Stimulated activated CD8-positive, alpha-beta memory T cell treated with anti-CD3 and anti-CD28 coated beads, Interleukin-12 subunit alpha, Interleukin-12 subunit beta, amount 100 ng/mL, for 1 hour (primary cell): Measurements from ENCODE around the gene KCNH3.
"Not testable (repeated sequence)": the region's sequence is repeated elsewhere in the genome, so short reads cannot be mapped to it uniquely, and the experiment has no call there.

Experiments
- DNase-seq: peaks from one replicate; pipeline ENCODE4 v3.0.0-alpha.2; 2020; ENCODE audit warnings: low read depth

Gene KCNH3

DNA sequence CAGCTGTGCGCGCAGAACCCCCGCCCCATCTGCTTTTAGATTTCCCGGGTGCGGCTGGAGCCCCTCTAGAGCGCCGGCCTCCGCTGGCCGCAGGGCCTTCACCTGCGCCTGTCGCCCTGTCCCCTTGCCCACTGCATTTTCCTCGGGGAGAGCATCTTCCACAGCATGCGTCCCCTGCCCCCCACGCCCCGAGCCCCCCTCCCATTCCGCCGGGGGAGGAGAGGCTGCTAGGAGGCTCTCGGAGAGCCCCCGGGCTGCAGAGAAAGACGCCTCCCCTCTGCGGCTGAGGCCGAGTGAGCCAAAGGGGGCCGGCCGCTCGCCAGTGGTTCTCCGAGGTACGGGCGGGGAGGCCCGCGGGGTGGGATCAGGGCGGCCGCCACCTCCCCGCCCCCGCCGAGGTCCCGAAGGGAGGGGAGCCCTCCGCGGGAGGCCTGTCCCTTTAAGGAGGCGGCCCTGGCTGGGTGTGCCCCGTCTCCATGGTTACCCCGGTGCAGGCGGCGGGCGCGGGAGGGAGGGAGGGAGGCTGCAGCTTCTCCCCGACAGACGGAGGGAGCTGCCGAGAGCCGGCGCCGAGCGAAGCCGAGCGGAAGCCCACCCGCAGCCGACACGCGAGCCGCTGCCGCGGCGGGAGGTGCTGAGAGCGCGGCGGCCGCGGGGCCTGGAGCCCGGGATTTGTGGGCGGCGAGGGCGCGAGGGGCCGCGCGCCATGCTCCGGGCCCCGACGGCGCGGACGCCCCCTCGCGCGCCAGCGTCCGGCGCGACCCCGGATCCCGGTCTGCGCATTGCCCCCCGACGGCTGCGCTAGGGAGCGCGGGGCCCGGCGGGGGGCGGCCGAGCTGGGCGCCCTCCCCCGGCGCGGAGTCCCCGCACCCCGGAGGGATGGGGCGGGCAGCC lies at the start of gene KCNH3:
Gene KCNH3, plus strand, starts transcription at position 521 of the 894 bp plus-strand sequence. CDS start 387 bp downstream, outside the sequence.
- DNase-seq: peak; percentile 81

- no peak for DNase-seq
Measured at GRCh38 chr12:49489154-49489553, 49.7 kb upstream of the KCNH3 start.

- DNase-seq: no peak
Measured at GRCh38 chr12:49489720-49490119, 49.1 kb upstream of the KCNH3 start.

DNA sequence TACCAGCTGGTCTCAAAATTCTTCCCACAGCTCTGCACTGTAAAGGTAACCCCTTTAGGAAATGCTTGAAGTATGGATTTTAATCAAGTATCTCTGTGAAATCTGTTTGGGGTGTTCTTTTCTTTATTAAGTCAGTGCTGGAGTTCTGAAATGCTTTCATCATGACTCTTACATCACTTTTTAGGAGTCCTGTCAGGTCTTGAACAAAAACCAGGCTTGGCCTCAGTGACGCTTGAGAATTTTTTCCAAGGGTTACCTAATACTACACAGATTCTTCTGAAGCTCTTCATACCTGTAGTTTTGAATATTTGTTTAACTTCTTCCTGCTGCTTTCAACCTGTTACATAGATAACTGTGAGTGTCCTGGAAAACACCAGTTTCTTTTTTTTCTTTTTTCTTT lies 47.0 kb upstream of the KCNH3 start:
- DNase-seq: no peak

GRCh38 chr12:49493900-49494299 lies 44.9 kb upstream of the KCNH3 start:
- DNase-seq: no peak

DNA sequence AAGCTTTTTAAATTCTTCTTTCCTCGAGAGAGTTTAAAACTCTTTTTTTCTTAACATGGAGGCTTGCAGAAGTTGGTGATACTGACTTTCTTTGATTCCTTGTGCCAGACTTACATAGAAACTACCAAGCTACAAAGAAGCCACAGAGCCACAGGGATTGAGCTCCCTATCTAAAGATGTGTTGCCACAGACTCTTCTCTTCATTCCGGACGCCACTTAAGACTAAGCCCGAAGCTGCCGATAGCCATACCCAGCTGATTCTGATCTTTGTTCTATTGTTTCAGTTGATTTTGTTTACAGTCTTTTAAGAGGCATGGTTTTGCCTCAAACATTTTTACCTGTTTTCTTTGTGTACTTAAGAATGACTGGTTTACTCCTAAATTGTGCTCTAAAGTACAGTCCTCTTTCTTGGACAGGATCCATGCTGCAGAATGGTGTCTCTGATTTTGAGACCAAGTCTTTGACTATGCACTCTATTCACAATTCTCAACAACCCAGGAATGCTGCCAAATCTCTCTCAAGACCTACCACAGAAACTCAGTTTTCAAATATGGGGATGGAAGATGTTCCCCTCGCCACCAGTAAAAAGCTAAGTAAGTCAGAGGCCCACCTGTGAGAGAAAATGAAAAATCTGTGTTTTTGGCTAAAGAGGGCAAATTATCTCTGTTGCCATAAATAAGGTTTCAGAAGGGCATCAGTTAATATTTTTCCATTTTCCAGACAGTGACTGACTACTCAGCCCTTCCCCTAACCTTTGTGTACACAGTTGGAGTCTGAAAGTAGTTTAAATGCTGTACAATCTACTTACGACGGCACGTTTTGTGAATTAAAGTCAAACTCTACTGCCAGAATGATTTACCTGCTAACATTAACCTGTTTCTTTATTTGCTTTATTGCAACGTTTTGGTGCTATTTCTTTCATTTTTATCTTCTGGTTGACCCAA lies 42.1 kb upstream of the KCNH3 start:
- DNase-seq: no peak

DNA sequence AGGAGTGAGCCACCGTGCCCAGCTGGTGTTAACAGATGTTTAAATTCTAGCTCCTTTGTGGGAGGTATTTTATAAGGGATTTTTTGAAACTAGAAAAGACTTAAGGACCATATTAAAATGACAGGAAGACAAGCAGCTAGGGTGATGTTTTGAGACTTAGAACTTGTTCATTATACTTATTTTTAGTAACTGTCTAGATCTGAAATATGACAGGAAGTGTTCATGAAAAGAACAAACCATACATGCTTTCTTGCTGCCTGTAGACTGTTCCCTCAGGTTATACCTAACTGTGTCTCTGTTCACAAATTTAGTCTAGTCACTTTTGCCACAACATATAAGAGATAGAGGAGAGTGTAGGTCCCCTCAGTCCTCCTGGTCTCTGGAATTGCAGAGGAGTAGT lies 36.9 kb upstream of the KCNH3 start:
- DNase-seq: no peak

DNA sequence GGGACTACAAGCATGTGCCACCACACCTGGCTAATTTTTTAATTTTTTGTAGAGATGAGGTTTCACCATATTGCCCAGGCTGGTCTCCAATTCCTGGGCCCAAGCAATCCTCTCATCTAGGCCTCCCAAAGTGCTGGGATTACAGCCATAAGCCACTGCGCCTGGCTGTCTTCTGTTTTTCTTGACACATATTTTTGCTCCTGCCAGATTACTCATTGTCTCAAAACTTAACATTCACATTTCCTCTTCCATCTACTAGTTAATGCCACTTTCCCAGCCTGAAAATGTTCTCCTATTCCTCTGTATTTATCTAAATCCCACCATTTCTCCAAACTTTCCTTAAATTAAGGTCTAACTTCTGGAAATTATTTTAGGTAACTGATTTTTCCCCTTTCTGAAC lies 36.2 kb upstream of the KCNH3 start:
- no peak for DNase-seq

GRCh38 chr12:49503674-49504180 lies 35.1 kb upstream of the KCNH3 start:
- DNase-seq: no peak

DNA sequence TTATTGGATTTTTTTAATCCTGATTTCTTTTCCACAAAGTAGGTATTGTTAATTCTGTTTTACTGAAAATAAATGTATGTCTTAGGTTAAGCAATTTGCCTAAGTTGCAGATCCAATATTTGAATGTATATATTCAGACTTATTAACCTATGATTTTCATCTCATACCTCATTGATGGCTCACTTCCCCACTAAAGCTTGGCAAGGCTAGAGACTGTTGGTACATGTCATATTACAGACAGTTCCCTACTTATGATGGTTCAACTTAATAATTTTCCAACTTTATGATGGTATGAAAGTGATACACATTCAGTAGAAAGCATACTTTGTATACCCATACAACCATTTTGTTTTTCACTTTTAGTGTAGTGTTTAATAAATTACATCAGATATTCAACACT lies 33.2 kb upstream of the KCNH3 start:
- DNase-seq: no peak

DNA sequence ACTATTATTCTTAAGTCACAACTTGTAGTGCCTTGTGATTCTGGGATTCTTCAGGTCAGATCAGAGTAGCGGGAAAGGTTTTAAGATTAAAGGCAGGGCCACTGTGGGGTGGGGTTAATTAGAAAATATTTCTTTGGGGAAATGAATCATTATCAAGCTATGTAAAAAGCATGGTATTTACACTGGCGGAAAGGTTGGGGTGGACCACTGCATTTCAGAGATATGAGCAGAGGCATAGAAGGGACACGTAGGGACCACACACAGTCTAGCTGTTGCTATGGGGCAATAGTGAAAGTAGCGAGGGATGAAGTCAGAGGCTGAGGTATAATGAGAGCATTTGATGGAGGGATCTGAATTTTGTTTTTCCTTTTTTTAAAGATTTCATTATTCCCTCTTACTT lies 31.7 kb upstream of the KCNH3 start:
- no peak for DNase-seq

- not testable (repeated sequence) for DNase-seq
Measured at GRCh38 chr12:49509681-49510080, 29.1 kb upstream of the KCNH3 start.

GRCh38 chr12:49511410-49511809 lies 27.4 kb upstream of the KCNH3 start:
- DNase-seq: no peak

DNA sequence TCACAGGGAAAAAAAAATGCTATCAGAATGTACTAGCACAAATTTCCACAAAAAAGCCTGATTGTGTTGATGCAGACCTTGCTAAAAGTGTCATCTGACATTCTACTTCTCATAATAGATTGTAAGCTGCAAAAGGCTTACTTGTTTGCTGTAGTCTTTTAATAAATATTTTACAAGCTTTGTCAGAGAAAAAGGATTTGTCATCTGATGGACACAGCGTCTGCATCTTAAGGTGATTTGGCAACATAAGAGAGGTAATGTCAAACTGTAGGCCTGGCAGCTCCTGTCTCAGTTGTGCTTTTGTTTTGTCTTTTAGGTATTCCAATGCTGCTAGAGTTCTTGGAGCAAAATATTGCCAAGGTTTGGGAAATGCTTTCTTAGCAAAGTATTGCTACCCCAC lies 26.3 kb upstream of the KCNH3 start:
- DNase-seq: no peak

GRCh38 chr12:49515266-49515665 lies 23.6 kb upstream of the KCNH3 start:
- DNase-seq: no peak

GRCh38 chr12:49518914-49519573 lies 19.8 kb upstream of the KCNH3 start:
- no peak for DNase-seq

DNA sequence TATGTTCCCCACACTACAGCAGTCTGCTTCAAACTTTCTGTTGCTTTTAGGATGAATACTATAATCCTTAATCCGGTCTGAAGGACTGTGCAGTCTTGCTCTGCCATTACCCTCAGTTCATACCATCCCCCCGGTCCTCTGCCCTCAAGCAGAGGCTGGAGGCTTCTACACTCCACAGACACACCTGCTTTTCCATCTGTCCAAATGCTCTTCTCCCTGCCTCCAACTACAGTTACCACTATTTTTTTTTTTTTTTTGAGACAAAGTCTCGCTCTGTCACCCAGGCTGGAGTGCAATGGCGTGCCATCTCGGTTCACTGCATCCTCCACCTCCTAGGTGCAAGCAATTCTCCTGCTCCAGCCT lies 19.3 kb upstream of the KCNH3 start:
- DNase-seq: no peak

DNA sequence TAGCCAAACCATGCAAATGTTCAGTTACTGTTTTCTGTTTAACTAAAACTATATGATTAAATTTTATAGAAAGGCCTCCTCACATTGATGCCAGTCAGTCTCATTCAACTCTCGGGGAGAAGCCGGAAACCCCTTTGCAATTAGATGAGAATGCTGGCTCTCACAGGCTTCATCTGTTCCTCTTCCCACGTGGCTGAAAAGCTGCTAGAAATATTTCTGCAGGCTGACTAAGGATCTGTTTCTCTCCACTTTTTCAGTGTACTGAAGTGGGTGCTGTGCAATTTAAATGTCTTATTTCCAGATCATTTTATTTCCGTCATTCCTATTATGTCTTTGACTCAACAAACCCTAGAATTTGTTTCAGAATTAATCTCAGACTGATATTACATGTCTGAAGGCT lies 17.4 kb upstream of the KCNH3 start:
- DNase-seq: no peak

DNA sequence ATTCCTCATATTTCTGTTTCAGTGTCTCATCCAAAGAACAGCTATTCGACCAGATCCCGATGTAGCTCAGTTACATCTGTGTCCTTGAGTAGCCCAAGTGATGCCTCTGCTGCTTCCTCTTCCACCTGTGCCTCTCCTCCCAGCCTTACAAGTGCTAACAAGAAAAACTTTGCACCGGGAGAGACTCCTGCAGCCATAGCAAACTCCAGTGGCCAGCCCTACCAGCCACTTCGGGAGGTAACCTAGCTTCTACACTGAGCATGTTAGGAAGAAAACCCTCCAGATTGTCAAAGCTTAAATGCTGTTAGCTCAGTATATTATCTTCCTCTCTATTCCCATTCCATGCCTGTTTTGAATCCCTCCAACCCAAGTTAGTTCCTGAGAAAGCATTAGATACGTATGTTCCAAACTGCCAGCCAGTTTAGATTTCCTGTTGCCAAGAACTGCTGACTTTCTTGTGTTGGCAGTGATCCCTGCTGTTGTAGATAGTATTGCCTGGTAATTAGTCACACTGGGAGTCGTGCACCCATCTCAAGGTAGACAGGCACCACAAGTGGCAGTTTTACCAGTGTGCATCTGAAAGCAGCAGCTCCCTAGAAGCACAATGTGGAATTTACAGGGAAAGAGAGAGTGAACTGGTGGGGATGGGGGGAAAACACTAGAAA lies 14.0 kb upstream of the KCNH3 start:
- no peak for DNase-seq

DNA sequence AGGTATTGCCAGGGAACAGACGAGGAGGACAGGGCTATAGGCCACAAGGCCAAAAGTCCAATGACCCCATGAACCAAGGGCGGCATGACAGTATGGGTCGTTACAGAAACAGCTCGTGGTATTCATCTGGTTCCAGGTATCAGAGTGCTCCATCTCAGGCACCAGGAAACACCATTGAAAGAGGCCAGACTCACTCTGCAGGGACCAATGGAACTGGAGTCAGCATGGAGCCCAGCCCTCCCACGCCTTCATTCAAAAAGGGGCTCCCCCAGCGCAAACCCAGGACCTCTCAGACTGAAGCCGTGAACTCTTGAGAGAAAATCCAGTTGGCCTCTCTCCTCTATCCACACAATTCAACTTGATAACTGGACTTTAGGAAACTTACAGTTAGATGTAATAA lies 12.9 kb upstream of the KCNH3 start:
- no peak for DNase-seq

GRCh38 chr12:49527361-49528130 lies 11.3 kb upstream of the KCNH3 start:
- no peak for DNase-seq
